GM19351 (cell line): ENCODE results near the gene FGD6.
A peak's percentile ranks its signal among the peaks of the same experiment; 100 is the strongest.
"Not testable (repeated sequence)": the region's sequence is repeated elsewhere in the genome, so short reads cannot be mapped to it uniquely, and the experiment has no call there.

Experiments
- ATAC-seq: cut with Tn5 transposase; IDR thresholded peaks from one replicate; pipeline ENCODE4 v1.9.1; 2021; ENCODE audit warnings: mild to moderate bottlenecking, moderate library complexity; ENCODE audit not compliant: unreplicated experiment

Gene FGD6

GRCh38 chr12:95182868-95183415, 34.3 kb downstream of the FGD6 start:
- peak; percentile 62 for ATAC-seq

GRCh38 chr12:95181103-95181502, 36.2 kb downstream of the FGD6 start:
- ATAC-seq = no peak

GRCh38 chr12:95179011-95179410, 38.3 kb downstream of the FGD6 start:
- no peak for ATAC-seq

GRCh38 chr12:95178136-95178535, 39.1 kb downstream of the FGD6 start:
- ATAC-seq = no peak

- no peak for ATAC-seq
These were observed 40.0 kb downstream of the FGD6 start for GRCh38 chr12:95177201-95177768.

- no peak for ATAC-seq
These were observed 43.6 kb downstream of the FGD6 start for GRCh38 chr12:95173392-95174251.

GRCh38 chr12:95169368-95169767, 47.9 kb downstream of the FGD6 start:
- no peak for ATAC-seq

- ATAC-seq = no peak
These were observed 48.5 kb downstream of the FGD6 start for GRCh38 chr12:95168746-95169145.

GRCh38 chr12:95164656-95165055, 52.6 kb downstream of the FGD6 start:
- no peak for ATAC-seq

GRCh38 chr12:95158919-95159318, 58.3 kb downstream of the FGD6 start:
- ATAC-seq = no peak

GRCh38 chr12:95151821-95152220, 65.4 kb downstream of the FGD6 start:
- no peak for ATAC-seq

GRCh38 chr12:95151406-95151805, 65.9 kb downstream of the FGD6 start:
- no peak for ATAC-seq

GRCh38 chr12:95150501-95150900, 66.8 kb downstream of the FGD6 start:
- no peak for ATAC-seq

- ATAC-seq = no peak
These were observed 69.4 kb downstream of the FGD6 start for GRCh38 chr12:95147866-95148265.

- no peak for ATAC-seq
These were observed 70.5 kb downstream of the FGD6 start for GRCh38 chr12:95146769-95147168.

- no peak for ATAC-seq
These were observed 73.6 kb downstream of the FGD6 start for GRCh38 chr12:95143621-95144205.

- ATAC-seq = no peak
These were observed 74.7 kb downstream of the FGD6 start for GRCh38 chr12:95142431-95143151.

- no peak for ATAC-seq
These were observed 76.0 kb downstream of the FGD6 start for GRCh38 chr12:95141310-95141709.

GRCh38 chr12:95138031-95138430, 79.2 kb downstream of the FGD6 start:
- ATAC-seq = not testable (repeated sequence)

- no peak for ATAC-seq
These were observed 80.7 kb downstream of the FGD6 start for GRCh38 chr12:95136598-95136997.

GRCh38 chr12:95134085-95134484, 83.2 kb downstream of the FGD6 start:
- ATAC-seq = no peak
